ENCODE results near the gene PTDSS2. TPM values are rescaled to one million over a fixed set of nuclear protein-coding genes. Genes with fewer than 3 reads are reported as not detected.

The PTDSS2 gene
- total RNA-seq, 1 experiment from 2014 or later, result 49.5 TPM

GRCh38 chr11:535519-536454 lies 85.7 kb downstream of the PTDSS2 start, which contains the start of gene HRAS (continued):
- no peak for TF ChIP-seq E2F4 (CRISPR knock-in tag; IDR thresholded peaks at IDR 0.05; ENCODE audit: borderline replicate concordance, low read depth)
- no peak for TF ChIP-seq IRF1 (CRISPR knock-in tag; IDR thresholded peaks at IDR 0.05)
- TF ChIP-seq IRF2 (CRISPR knock-in tag; IDR thresholded peaks at IDR 0.05; ENCODE audit: borderline replicate concordance, low read depth), result no peak
- TF ChIP-seq KAT7 (CRISPR knock-in tag; IDR thresholded peaks at IDR 0.05; ENCODE audit: borderline replicate concordance), result no peak
- no peak for TF ChIP-seq RELA (CRISPR knock-in tag; IDR thresholded peaks at IDR 0.05; ENCODE audit: borderline replicate concordance)
- TF ChIP-seq TEAD4 (CRISPR knock-in tag; IDR thresholded peaks at IDR 0.05), result no peak
- TF ChIP-seq ZNF121 (CRISPR knock-in tag; IDR thresholded peaks at IDR 0.05), result no peak
- no peak for TF ChIP-seq SOX15 (CRISPR knock-in tag; IDR thresholded peaks at IDR 0.05)
- TF ChIP-seq ZNF416 (CRISPR knock-in tag; IDR thresholded peaks at IDR 0.05), result no peak
- TF ChIP-seq ZNF532 (CRISPR knock-in tag; IDR thresholded peaks at IDR 0.05; ENCODE audit: borderline replicate concordance), result no peak
- no peak for TF ChIP-seq ZNF671 (CRISPR knock-in tag; IDR thresholded peaks at IDR 0.05)
- TF ChIP-seq SMAD4 (CRISPR knock-in tag; IDR thresholded peaks at IDR 0.05), result no peak
- TF ChIP-seq NR2C2 (CRISPR knock-in tag; IDR thresholded peaks at IDR 0.05), result no peak
- TF ChIP-seq FOXJ3 (CRISPR knock-in tag; IDR thresholded peaks at IDR 0.05; ENCODE audit: borderline replicate concordance), result no peak
- no peak for TF ChIP-seq ZBTB21 (CRISPR knock-in tag; IDR thresholded peaks at IDR 0.05; ENCODE audit: borderline replicate concordance)
- TF ChIP-seq ZNF281 (CRISPR knock-in tag; IDR thresholded peaks at IDR 0.05), result no peak
- TF ChIP-seq CREM (CRISPR knock-in tag; IDR thresholded peaks at IDR 0.05), result no peak
- TF ChIP-seq SP1 (CRISPR knock-in tag; conservative IDR thresholded peaks at IDR 0.05), result peak; percentile 93
- no peak for TF ChIP-seq CDX4 (CRISPR knock-in tag; IDR thresholded peaks at IDR 0.05; ENCODE audit: borderline replicate concordance)
- no peak; the same call in 1 of the 2 replicates for TF ChIP-seq MAX (CRISPR knock-in tag; IDR thresholded peaks at IDR 0.05)
- TF ChIP-seq ATF2 (CRISPR knock-in tag; IDR thresholded peaks at IDR 0.05; ENCODE audit: borderline replicate concordance, low read depth), result no peak
- TF ChIP-seq PRDM15 (CRISPR knock-in tag; IDR thresholded peaks at IDR 0.05), result no peak
